ENCODE data around the gene MPRIP.

The MPRIP gene

DNA sequence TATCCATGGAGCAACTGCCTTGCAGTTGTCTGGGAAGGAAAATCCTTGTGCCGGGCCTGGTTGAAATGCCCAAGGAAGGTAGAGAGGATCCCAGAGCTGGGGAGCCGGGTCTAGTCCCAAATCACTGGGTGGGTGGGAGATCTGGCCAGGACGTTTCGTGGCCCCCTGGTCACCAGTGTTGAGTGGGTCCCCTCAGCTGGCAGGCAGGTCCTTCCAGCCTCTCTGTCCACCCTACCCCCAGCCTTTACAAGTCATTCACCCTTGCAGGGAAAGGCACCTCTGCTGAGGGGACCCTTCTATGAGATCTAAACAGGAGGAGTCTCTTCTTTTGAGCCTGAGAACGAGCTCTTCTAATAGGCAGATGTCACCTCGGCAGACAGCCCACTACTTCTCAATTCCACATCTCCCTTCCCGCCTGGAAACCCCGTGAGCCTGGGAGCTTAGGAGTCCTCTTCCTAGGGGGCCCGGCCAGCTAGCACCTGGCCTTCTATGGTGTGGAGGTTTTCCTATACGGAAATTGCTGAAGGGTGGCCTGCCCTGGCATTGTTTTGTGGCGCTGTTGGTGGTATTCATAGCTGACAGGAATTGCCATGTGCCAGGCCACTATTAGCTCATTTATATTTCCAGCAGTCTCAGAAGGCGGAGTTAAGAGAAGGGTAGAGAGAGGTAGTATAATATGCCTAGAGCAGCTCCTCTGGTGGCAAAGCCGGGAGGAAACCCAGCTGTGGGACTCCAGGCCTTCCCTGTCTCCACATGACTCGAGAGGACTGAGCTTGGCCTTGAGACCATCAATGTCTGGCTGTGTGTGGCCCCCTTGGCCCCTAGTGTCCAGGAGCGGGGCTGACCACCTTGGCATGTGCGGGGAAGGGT, 13.3 kb downstream of the MPRIP start:
- no peak overlapping the region for H3K27ac ChIP-seq
- TF ChIP-seq CTCF (conservative IDR thresholded peaks at IDR 0.05) = no peak

GRCh38 chr17:17056156-17056539, 13.9 kb downstream of the MPRIP start:
- TF ChIP-seq CTCF (conservative IDR thresholded peaks at IDR 0.05) = no peak
- H3K27ac ChIP-seq = no peak overlapping the region

DNA sequence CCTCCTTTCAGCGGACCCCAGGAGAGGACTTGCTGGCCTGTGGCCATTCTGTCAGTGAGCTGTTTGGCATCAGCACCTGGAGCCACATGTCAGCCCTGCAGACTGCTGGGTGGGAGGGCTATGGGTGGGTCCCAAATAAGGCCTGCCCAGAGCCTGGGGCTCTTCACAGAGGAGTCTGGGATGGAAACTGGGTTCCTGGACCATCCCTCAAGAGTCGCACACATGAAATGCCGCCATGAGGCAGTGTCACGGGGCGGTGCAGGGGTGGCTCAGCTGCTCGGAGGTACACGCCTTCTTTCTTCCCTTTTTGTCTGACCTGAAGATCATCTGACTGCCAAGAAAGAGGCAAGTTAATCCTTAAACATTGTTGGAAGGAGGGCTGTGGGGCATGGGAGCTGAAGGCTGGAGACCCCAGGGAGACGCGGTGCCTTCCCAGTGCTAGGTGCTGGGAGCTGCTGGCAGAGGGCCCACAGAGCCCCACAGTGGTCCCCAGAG, 14.8 kb downstream of the MPRIP start:
- no peak overlapping the region for H3K27ac ChIP-seq
- no peak for TF ChIP-seq CTCF (conservative IDR thresholded peaks at IDR 0.05)

GRCh38 chr17:17058304-17058703, 16.0 kb downstream of the MPRIP start:
- TF ChIP-seq CTCF (conservative IDR thresholded peaks at IDR 0.05) = no peak
- H3K27ac ChIP-seq = no peak overlapping the region

DNA sequence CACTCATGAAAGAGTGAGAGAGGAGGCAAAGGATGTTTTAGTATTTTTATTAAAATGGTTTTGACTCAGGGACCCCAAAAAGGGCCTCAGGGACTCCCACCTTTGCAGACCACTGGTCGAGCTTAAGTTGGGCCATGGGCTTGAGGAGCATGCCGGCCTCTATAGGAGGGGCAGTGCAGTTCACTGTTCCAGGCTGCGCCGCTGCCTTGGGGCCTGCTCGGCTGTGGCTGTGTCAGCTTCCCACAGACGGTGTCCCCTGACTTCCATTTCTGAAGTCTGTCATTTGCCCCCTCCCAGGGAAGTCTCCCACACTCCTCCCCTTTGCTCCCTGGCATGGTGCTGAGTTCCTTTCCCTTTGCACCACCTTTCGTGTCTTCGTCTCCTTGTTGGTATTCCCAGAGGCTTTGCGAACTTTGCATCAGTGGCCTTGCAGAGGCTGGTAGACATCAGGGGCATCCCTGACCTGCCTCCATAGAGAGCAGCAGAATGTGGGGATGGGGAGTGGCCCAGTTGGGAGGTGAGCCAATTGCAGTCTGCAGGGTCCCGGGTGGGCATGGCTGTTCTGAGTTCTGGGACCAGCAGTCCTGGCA, 17.1 kb downstream of the MPRIP start:
- no peak for TF ChIP-seq CTCF (conservative IDR thresholded peaks at IDR 0.05)
- H3K27ac ChIP-seq = no peak overlapping the region

DNA sequence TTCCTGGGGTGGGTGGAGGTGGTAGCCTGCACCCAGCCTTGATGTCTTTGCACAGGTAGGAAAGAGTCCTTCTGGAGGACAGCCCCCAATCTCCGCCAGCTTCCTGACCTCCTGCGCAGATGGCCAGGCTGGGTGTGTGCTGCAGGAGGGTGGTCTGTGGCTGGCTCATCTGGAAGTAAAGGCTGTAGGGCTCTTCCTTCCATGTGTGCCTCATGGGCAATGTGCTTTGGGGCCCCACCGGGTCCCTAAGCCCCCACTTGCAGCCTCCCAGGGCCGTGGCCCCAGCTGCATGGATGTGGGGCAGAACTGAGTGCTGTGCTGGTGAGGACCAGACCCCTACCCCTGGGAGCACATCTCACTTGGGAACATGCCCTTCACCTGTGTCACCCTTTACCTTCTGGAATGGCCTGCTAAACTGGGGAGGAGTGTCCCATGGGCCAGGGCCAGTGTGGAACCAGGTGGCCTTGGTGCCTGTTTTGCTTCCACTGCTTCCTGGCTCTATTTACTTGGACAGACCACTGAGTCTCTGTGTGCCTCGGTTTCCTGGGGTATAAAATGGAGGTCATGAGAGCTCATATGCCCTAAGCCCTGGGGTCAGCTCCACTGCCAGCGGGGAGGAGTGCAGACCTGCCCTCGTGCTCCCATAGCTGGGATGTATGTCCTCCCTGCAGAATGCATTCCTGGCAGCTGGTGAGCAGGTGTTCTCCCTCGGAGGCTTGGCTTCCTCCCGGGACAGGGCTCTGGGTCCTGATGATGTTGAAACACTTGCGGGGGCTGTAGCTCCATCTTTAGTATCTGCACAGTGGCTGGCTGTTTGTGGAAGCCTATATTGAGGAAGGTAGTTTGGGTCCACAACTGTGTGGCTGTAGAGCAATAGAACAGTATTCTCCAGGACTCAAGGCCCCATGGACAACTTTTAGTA, 18.0 kb downstream of the MPRIP start:
- no peak for TF ChIP-seq CTCF (conservative IDR thresholded peaks at IDR 0.05)
- H3K27ac ChIP-seq = no peak overlapping the region

DNA sequence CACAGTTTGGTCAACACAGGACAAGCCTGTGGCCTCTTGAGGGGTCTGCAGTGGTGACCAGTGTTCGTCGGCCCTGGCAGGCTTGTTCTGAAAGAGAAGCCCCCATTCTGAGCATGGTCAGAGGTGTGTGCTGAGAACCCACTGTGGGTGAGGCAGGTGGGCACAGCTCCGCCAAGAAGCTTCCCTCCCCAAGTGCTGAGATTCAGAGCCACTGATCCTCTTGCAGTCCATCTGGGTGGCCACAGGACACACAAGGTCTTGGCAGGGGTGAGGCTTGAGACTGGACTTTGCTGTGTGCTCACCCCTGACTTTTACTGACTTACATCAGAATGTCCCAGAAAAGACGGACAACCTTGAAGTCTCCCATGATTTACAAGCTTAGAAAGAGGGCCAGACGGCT, 18.7 kb downstream of the MPRIP start:
- no peak for TF ChIP-seq CTCF (conservative IDR thresholded peaks at IDR 0.05)
- H3K27ac ChIP-seq = no peak overlapping the region
